Measurements from ENCODE around the gene PHACTR1.

DNA sequence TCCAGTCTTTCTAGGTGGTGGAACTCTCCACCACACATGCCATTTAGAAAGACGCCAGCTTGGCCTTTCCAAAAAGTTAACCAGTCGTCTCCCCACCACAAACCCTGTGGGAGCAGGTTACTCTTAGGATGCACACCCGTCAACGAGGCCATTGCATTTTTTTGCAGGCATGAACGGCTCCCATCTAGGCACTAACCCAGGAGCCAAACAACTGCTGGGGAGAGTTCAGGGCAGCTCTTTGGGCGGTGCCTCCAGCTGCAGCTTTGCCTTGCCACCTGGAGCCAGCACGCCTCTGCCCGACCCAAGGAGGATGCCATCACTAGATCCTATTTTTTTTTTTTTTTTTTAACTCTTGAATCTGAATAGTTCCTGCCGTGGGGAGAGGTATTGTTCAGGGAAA, 571.9 kb downstream of the PHACTR1 start:
- TF ChIP-seq, protein P1, sequence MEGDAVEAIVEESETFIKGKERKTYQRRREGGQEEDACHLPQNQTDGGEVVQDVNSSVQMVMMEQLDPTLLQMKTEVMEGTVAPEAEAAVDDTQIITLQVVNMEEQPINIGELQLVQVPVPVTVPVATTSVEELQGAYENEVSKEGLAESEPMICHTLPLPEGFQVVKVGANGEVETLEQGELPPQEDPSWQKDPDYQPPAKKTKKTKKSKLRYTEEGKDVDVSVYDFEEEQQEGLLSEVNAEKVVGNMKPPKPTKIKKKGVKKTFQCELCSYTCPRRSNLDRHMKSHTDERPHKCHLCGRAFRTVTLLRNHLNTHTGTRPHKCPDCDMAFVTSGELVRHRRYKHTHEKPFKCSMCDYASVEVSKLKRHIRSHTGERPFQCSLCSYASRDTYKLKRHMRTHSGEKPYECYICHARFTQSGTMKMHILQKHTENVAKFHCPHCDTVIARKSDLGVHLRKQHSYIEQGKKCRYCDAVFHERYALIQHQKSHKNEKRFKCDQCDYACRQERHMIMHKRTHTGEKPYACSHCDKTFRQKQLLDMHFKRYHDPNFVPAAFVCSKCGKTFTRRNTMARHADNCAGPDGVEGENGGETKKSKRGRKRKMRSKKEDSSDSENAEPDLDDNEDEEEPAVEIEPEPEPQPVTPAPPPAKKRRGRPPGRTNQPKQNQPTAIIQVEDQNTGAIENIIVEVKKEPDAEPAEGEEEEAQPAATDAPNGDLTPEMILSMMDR (IDR thresholded peaks at IDR 0.05): no peak
- no peak for TF ChIP-seq MAX (IDR thresholded peaks at IDR 0.05; ENCODE audit: low read depth)
- no peak for TF ChIP-seq NRF1 (IDR thresholded peaks at IDR 0.05; ENCODE audit: low read depth, low read length)
- no peak for TF ChIP-seq EP300 (IDR thresholded peaks at IDR 0.05; ENCODE audit: borderline replicate concordance in 1 of 2, low read depth in 1 of 2, low read length in 1 of 2)
- no peak for TF ChIP-seq JUND (IDR thresholded peaks at IDR 0.05)

Data from SK-N-SH (cell line).